ENCODE results near the gene LMF2. TPM values are rescaled to one million over a fixed set of nuclear protein-coding genes. Genes with fewer than 3 reads are reported as not detected.

LMF2 gene
- polyA plus RNA-seq, 3 donors from 2014 or later: 16.3 to 40.4 (median 20.1) TPM

- H3K9me3 Mint-ChIP-seq: no peaks in the 10 kb centered on the region
- H3K4me1 Mint-ChIP-seq: no peaks in the 10 kb centered on the region
- H3K27me3 Mint-ChIP-seq (ENCODE audit: low read depth in 3 of 3): peaks cover 5 to 7% (median 5%) of the 10 kb centered on the region in 3 donors
- H3K4me3 Mint-ChIP-seq: no peak overlapping the region
- DNase-seq: no peak
- H3K36me3 Mint-ChIP-seq: peaks cover 9 to 12% (median 9%) of the 10 kb centered on the region in 3 donors
- H3K27ac Mint-ChIP-seq: peak overlapping the region in 1 of 6 donors; percentile 41
These were observed 46.6 kb downstream of the LMF2 start for GRCh38 chr22:50460938-50461337.

- H3K27ac Mint-ChIP-seq: no peak overlapping the region
- peaks cover 9 to 12% (median 9%) of the 10 kb centered on the region in 3 donors for H3K36me3 Mint-ChIP-seq
- H3K4me3 Mint-ChIP-seq: no peak overlapping the region
- DNase-seq: no peak
- no peaks in the 10 kb centered on the region for H3K4me1 Mint-ChIP-seq
- H3K9me3 Mint-ChIP-seq: no peaks in the 10 kb centered on the region
- peaks cover 5 to 7% (median 5%) of the 10 kb centered on the region in 3 donors for H3K27me3 Mint-ChIP-seq (ENCODE audit: low read depth in 3 of 3)
These were observed 47.9 kb downstream of the LMF2 start for GRCh38 chr22:50459496-50460140.

- Mint-ChIP-seq H3K36me3 (peaks cover 9 to 14% (median 9%) of the 10 kb centered on the region in 3 donors), H3K4me1 (no peaks in the 10 kb centered on the region), H3K27me3 (ENCODE audit: low read depth in 3 of 3) (peaks cover 5 to 10% (median 5%) of the 10 kb centered on the region in 3 donors), H3K27ac (peak overlapping the region in 1 of 6 donors; percentile 18), H3K9me3 (no peaks in the 10 kb centered on the region), H3K4me3 (no peak overlapping the region)
- no peak for DNase-seq
These were observed 48.5 kb downstream of the LMF2 start for GRCh38 chr22:50459016-50459415.

GRCh38 chr22:50456466-50457234 is 50.9 kb downstream of the LMF2 start:
- Mint-ChIP-seq H3K4me1 (peaks cover 5 to 10% of the 10 kb centered on the region in 2 donors), H3K27ac (peak overlapping the region in 2 of 6 donors; percentile 53 to 62), H3K9me3 (no peaks in the 10 kb centered on the region), H3K4me3 (no peak overlapping the region), H3K36me3 (peaks cover 5 to 19% (median 12%) of the 10 kb centered on the region in 3 donors), H3K27me3 (ENCODE audit: low read depth in 3 of 3) (peaks cover 8 to 11% (median 10%) of the 10 kb centered on the region in 3 donors)
- no peak for DNase-seq

GRCh38 chr22:50456026-50456425 is 51.5 kb downstream of the LMF2 start:
- DNase-seq: no peak
- H3K36me3 Mint-ChIP-seq: peaks cover 4 to 25% (median 17%) of the 10 kb centered on the region in 3 donors
- H3K9me3 Mint-ChIP-seq: no peaks in the 10 kb centered on the region
- H3K27ac Mint-ChIP-seq: no peak overlapping the region
- no peak overlapping the region for H3K4me3 Mint-ChIP-seq
- peaks cover 11 to 16% of the 10 kb centered on the region in 2 donors for H3K4me1 Mint-ChIP-seq
- peaks cover 8 to 11% (median 10%) of the 10 kb centered on the region in 3 donors for H3K27me3 Mint-ChIP-seq (ENCODE audit: low read depth in 3 of 3)

- H3K27me3 Mint-ChIP-seq (ENCODE audit: low read depth in 3 of 3): peaks cover 8 to 11% (median 10%) of the 10 kb centered on the region in 3 donors
- no peak for DNase-seq
- peaks cover 0 to 31% (median 17%) of the 10 kb centered on the region in 3 donors for H3K36me3 Mint-ChIP-seq
- H3K4me1 Mint-ChIP-seq: peaks cover 11 to 16% of the 10 kb centered on the region in 2 donors
- H3K4me3 Mint-ChIP-seq: no peak overlapping the region
- H3K27ac Mint-ChIP-seq: peak overlapping the region in 1 of 6 donors; percentile 53
- no peaks in the 10 kb centered on the region for H3K9me3 Mint-ChIP-seq
These were observed 52.3 kb downstream of the LMF2 start for GRCh38 chr22:50455201-50455600.

- DNase-seq: no peak
- Mint-ChIP-seq H3K4me3 (no peak overlapping the region), H3K36me3 (peaks cover 2 to 34% (median 20%) of the 10 kb centered on the region in 3 donors), H3K4me1 (peaks cover 13 to 19% of the 10 kb centered on the region in 2 donors), H3K27ac (peak overlapping the region in 1 of 6 donors; percentile 53), H3K27me3 (ENCODE audit: low read depth in 3 of 3) (peaks cover 10 to 14% (median 10%) of the 10 kb centered on the region in 3 donors), H3K9me3 (no peaks in the 10 kb centered on the region)
These were observed 52.9 kb downstream of the LMF2 start for GRCh38 chr22:50454556-50455075.

Other genes with a start within 250 kb of the LMF2 start
- under 1 TPM in 2 of 3 donors, not detected in 1; 0.13 to 0.31 TPM for gene MAPK12, start 246.0 kb downstream of the LMF2 start, polyA plus RNA-seq
- gene MAPK11, start 237.3 kb downstream of the LMF2 start, polyA plus RNA-seq: under 1 TPM in 2 of 3 donors, not detected in 1; 0.12 to 0.22 TPM
- gene PLXNB2, start 200.1 kb downstream of the LMF2 start, polyA plus RNA-seq: 1 to 10 TPM in 2 of 3 donors, not detected in 1; 1.1 to 1.6 TPM
- gene DENND6B, start 180.7 kb downstream of the LMF2 start, polyA plus RNA-seq: under 1 TPM in 2 of 3 donors, not detected in 1; 0.23 to 0.34 TPM
- gene PPP6R2, start 164.4 kb downstream of the LMF2 start, polyA plus RNA-seq: 10 to 100 TPM; 13.5 to 43.5 (median 19.6) TPM
- gene SBF1, start 32.7 kb downstream of the LMF2 start, polyA plus RNA-seq: 10 to 100 TPM; 12.1 to 42.8 (median 14.2) TPM
- under 1 TPM in 1 of 3 donors, not detected in 2; 0.38 TPM for gene ADM2, start 26.2 kb downstream of the LMF2 start, polyA plus RNA-seq
- gene MIOX, start 20.8 kb downstream of the LMF2 start, polyA plus RNA-seq: not detected
- 10 to 100 TPM; 41.8 to 46.7 (median 46.5) TPM for gene NCAPH2, start 522 bp upstream of the LMF2 start, polyA plus RNA-seq
- gene SCO2, start 17.9 kb upstream of the LMF2 start, polyA plus RNA-seq: 10 to 100 TPM in 1 of 3 donors, 1 to 10 TPM in 2; 8.3 to 14.8 (median 9.9) TPM
- gene TYMP, start 22.3 kb upstream of the LMF2 start, polyA plus RNA-seq: 10 to 100 TPM; 21.2 to 31.2 (median 25.5) TPM
- 1 to 10 TPM; 2.4 to 8.1 (median 4.5) TPM for gene KLHDC7B, start 38.2 kb upstream of the LMF2 start, polyA plus RNA-seq
- not detected for gene SYCE3, start 55.2 kb upstream of the LMF2 start, polyA plus RNA-seq
- gene CPT1B, start 70.7 kb upstream of the LMF2 start, polyA plus RNA-seq: 1 to 10 TPM in 1 of 3 donors, under 1 TPM in 1, not detected in 1; 0.09 to 2.9 TPM
- gene CHKB, start 75.1 kb upstream of the LMF2 start, polyA plus RNA-seq: 10 to 100 TPM; 44.0 to 51.3 (median 49.4) TPM
- gene MAPK8IP2, start 93.1 kb upstream of the LMF2 start, polyA plus RNA-seq: not detected
- gene ARSA, start 120.5 kb upstream of the LMF2 start, polyA plus RNA-seq: 10 to 100 TPM in 1 of 3 donors, 1 to 10 TPM in 2; 3.8 to 11.2 (median 7.7) TPM
- gene SHANK3, start 165.1 kb upstream of the LMF2 start, polyA plus RNA-seq: not detected
- not detected for gene ACR, start 230.5 kb upstream of the LMF2 start, polyA plus RNA-seq

All from immature natural killer cell (primary cell).